ENCODE data around the gene BTN2A1. TPM values are rescaled to one million over a fixed set of nuclear protein-coding genes. Genes with fewer than 3 reads are reported as not detected.
A peak's percentile ranks its signal among the peaks of the same experiment; 100 is the strongest.
"Not testable (repeated sequence)": the region's sequence is repeated elsewhere in the genome, so short reads cannot be mapped to it uniquely, and the experiment has no call there.

Gene BTN2A1
- total RNA-seq, 1 donor from 2014 or later = 15.8 TPM

- DNase-seq = no peak
Measured at GRCh38 chr6:26493258-26493657, 35.5 kb downstream of the BTN2A1 start.

- DNase-seq = no peak
Measured at GRCh38 chr6:26494117-26494516, 36.4 kb downstream of the BTN2A1 start.

GRCh38 chr6:26495281-26495680, 37.5 kb downstream of the BTN2A1 start:
- DNase-seq = no peak

- DNase-seq = no peak
Measured at GRCh38 chr6:26497610-26498009, 39.9 kb downstream of the BTN2A1 start.

- no peak for DNase-seq
Measured at GRCh38 chr6:26500102-26500501, 42.3 kb downstream of the BTN2A1 start, which contains the start of gene BTN1A1. BTN1A1 (plus strand) TSS chr6:26500303; CDS start chr6:26501287, 984 bp downstream.

GRCh38 chr6:26501482-26501986, 43.8 kb downstream of the BTN2A1 start:
- peak; percentile 37 for DNase-seq

GRCh38 chr6:26502165-26502564, 44.4 kb downstream of the BTN2A1 start:
- no peak for DNase-seq

- DNase-seq = no peak
Measured at GRCh38 chr6:26502626-26503025, 44.9 kb downstream of the BTN2A1 start.

- no peak for DNase-seq
Measured at GRCh38 chr6:26507658-26508057, 49.9 kb downstream of the BTN2A1 start.

GRCh38 chr6:26511033-26511432, 53.3 kb downstream of the BTN2A1 start:
- DNase-seq = not testable (repeated sequence)

GRCh38 chr6:26514984-26515383, 57.2 kb downstream of the BTN2A1 start:
- no peak for DNase-seq

- DNase-seq = no peak
Measured at GRCh38 chr6:26516481-26517427, 59.0 kb downstream of the BTN2A1 start.

Small RNA genes lying within 50 kb of the gene (small RNA-seq; reads per million reads assigned to genes)
- not detected for gene RNU6-502P (ENCODE audit: low replicate concordance)

Other genes starting within 250 kb of the BTN2A1 start
- gene BTN3A2, start 92.8 kb upstream of the BTN2A1 start, total RNA-seq = 7.0 TPM
- gene BTN2A2, start 74.8 kb upstream of the BTN2A1 start, total RNA-seq = 17.1 TPM
- 23.4 TPM for gene BTN3A1, start 55.7 kb upstream of the BTN2A1 start, total RNA-seq
- 12.0 TPM for gene BTN3A3, start 17.5 kb upstream of the BTN2A1 start, total RNA-seq
- gene BTN1A1, start 42.3 kb downstream of the BTN2A1 start, total RNA-seq = not detected
- gene HMGN4, start 80.4 kb downstream of the BTN2A1 start, total RNA-seq = 56.7 TPM
- 15.7 TPM for gene ABT1, start 139.0 kb downstream of the BTN2A1 start, total RNA-seq
- 21.6 TPM for gene ZNF322, start 201.8 kb downstream of the BTN2A1 start, total RNA-seq

All from tongue (tissue), 3 donors.